Endothelial cell of umbilical vein (primary cell): ENCODE measurements around the gene PDE8B. TPM values are rescaled to one million over a fixed set of nuclear protein-coding genes. Genes with fewer than 3 reads are reported as not detected.

Source experiments
- BruUV-seq: library from RNA; stranded (reverse); fragments of 400-500 nt; replicated peaks from 2 replicates; lab custom pipeline; 2021; lab: Mats Ljungman, UMichigan
- CTCF ChIA-PET: fragments of 300-600, 350-600 bp; sonication (Branson Sonifier 250); formaldehyde crosslinking; loops from one replicate; lab custom pipeline; 2021; ENCODE audit warnings: antibody characterized with exemption, inconsistent platforms; lab: Charles Lee
- POLR2A ChIA-PET: fragments of 300-600, 350-600 bp; sonication (Branson Sonifier 250); formaldehyde crosslinking; loops from one replicate; lab custom pipeline; 2021; ENCODE audit warnings: antibody characterized with exemption, inconsistent platforms; lab: Charles Lee
- DNase-seq: peaks from one replicate; pipeline ENCODE4 v3.0.0-alpha.2; 2011; ENCODE audit warnings: low read depth, low spot score
- FAIRE-seq: peaks from 2 replicates; lab custom pipeline; 2011; peaks lifted over from hg19 to GRCh38; lab: Jason Lieb, UNC
- H2AFZ ChIP-seq: 2 replicates; pipeline ENCODE4 v1.6.0; 2012; ENCODE audit warnings: low read depth, low read length, control low read depth, inconsistent platforms
- H3K27ac ChIP-seq: 2 replicates; pipeline ENCODE4 v1.5.1; 2011; ENCODE audit warnings: low read depth, mild to moderate bottlenecking, control low read depth, low read length, moderate library complexity; ENCODE audit not compliant: insufficient read depth
- H3K27me3 ChIP-seq, 2 experiments: 2 replicates each; pipeline versions ENCODE4 v1.6.0 to v1.6.1; 2011; ENCODE audit warnings: low read length in 2 of 2, mixed read lengths in 1 of 2; ENCODE audit not compliant: control insufficient read depth in 2 of 2, insufficient read depth in 2 of 2
- H3K36me3 ChIP-seq, 2 experiments: 2 replicates in 1 of 2; 3 replicates in 1 of 2; pipeline ENCODE4 v1.5.1; 2011; ENCODE audit warnings: low read length in 2 of 2, mild to moderate bottlenecking in 1 of 2, moderate library complexity in 1 of 2; ENCODE audit not compliant: control insufficient read depth in 2 of 2, insufficient read depth in 2 of 2; ENCODE audit errors: extremely low read depth in 1 of 2
- H3K4me1 ChIP-seq: 3 replicates; pipeline ENCODE4 v1.5.1; 2011; ENCODE audit warnings: mild to moderate bottlenecking, low read length; ENCODE audit not compliant: control insufficient read depth, insufficient read depth; ENCODE audit errors: extremely low read depth
- H3K4me2 ChIP-seq: 2 replicates; pipeline ENCODE4 v1.6.1; 2011; ENCODE audit warnings: low read length, control low read depth, mixed read lengths; ENCODE audit not compliant: insufficient read depth
- H3K4me3 ChIP-seq, 3 experiments: fragments of 200-600 bp in 1 of 3; sonication (generic), shearing (Covaris generic) in 1 of 3; replicated peaks in 1 of 3; 2 replicates each; pipeline ENCODE4 v1.5.1; 2011 to 2016; ENCODE audit warnings: control low read depth in 3 of 3, low read length in 3 of 3, mild to moderate bottlenecking in 2 of 3, inconsistent platforms in 1 of 3, low read depth in 1 of 3, moderate library complexity in 1 of 3; ENCODE audit not compliant: insufficient read depth in 1 of 3
- H3K79me2 ChIP-seq: 2 replicates; pipeline ENCODE4 v1.6.0; 2012; ENCODE audit warnings: low read length, inconsistent platforms; ENCODE audit not compliant: control insufficient read depth, insufficient read depth
- H3K9ac ChIP-seq: replicated peaks from 2 replicates; pipeline ENCODE3; 2011; ENCODE audit warnings: low read length, control low read depth; ENCODE audit not compliant: insufficient read depth; ENCODE audit errors: extremely low read depth
- H3K9me1 ChIP-seq: replicated peaks from 3 replicates; pipeline ENCODE4 v1.6.0; 2011; ENCODE audit warnings: mild to moderate bottlenecking, low read length; ENCODE audit not compliant: control insufficient read depth, insufficient read depth; ENCODE audit errors: extremely low read depth
- H3K9me3 ChIP-seq: replicated peaks from 2 replicates; pipeline ENCODE4 v1.5.1; 2012; ENCODE audit warnings: low read length, inconsistent platforms; ENCODE audit not compliant: control insufficient read depth, insufficient read depth
- H4K20me1 ChIP-seq: replicated peaks from 2 replicates; pipeline ENCODE3; 2011; ENCODE audit warnings: mild to moderate bottlenecking, low read length; ENCODE audit not compliant: control insufficient read depth, insufficient read depth; ENCODE audit errors: extremely low read depth
- FOS ChIP-seq: IDR thresholded peaks from 2 replicates; pipeline ENCODE4 v1.6.1; 2011; ENCODE audit warnings: mild to moderate bottlenecking, low read length, moderate library complexity, borderline replicate concordance; ENCODE audit not compliant: insufficient read depth
- POLR2A ChIP-seq: IDR thresholded peaks from 2 replicates; pipeline ENCODE4 v1.6.1; 2012; ENCODE audit warnings: low read depth, mild to moderate bottlenecking, control low read depth, low read length
- POLR2AphosphoS5 ChIP-seq: IDR thresholded peaks from 2 replicates; pipeline ENCODE4 v1.6.1; 2012; ENCODE audit warnings: low read depth, mild to moderate bottlenecking, control low read depth, low read length, moderate library complexity; ENCODE audit not compliant: insufficient read depth
- dilution Hi-C: fragments of 300-500 bp; cut with MboI; formaldehyde crosslinking; loops from one replicate; pipeline ENCODE4 v1.15.0; 2019; ENCODE audit warnings: low sequenced_read_pairs; ENCODE audit not compliant: extremely low pct_ligation_motif_present
- intact Hi-C: fragments of 100-400 bp; cut with micrococcal nuclease; formaldehyde crosslinking; loops from one replicate; pipeline ENCODE4 v1.10.0; 2022
- polyA plus RNA-seq, 4 experiments: library from polyadenylated mRNA; depleted of rRNA in 3 of 4; stranded (reverse) in 3 of 4; unstranded in 1 of 4; fragments of >200 nt; gene quantifications; 2 replicates each; pipeline versions ENCODE4 v1.2.1 to v1.2.3, GENCODE V29; 2011 to 2012; ENCODE audit warnings: missing spikeins in 1 of 4
- total RNA-seq: library from RNA; stranded (reverse); gene quantifications from 2 replicates; pipeline ENCODE4 v1.2.3, GENCODE V29; 2021
- TF ChIP-seq, protein P1 (sequence below): IDR thresholded peaks from 2 replicates; pipeline ENCODE4 v1.6.1; 2011; ENCODE audit not compliant: insufficient read depth, insufficient read length

Gene PDE8B
- total and polyA plus RNA-seq, 2 donors (not counting 3 experiments of a cell fraction or from before 2014, with no cell fraction given) = not detected

GRCh38 chr5:77304388-77304787 is 93.9 kb downstream of the PDE8B start:
- POLR2A ChIA-PET = no interaction called here
- no peak for TF ChIP-seq FOS
- no peak for TF ChIP-seq POLR2A
- Histone ChIP-seq H4K20me1 (no peaks in the 10 kb centered on the region), H3K4me1 (no peaks in the 10 kb centered on the region), H3K9ac (no peak overlapping the region), H3K36me3 (no peaks in the 10 kb centered on the region), H3K4me2 (no peak overlapping the region), H3K79me2 (no peaks in the 10 kb centered on the region), H3K9me1 (no peaks in the 10 kb centered on the region), H2AFZ (no peak overlapping the region), H3K9me3 (no peaks in the 10 kb centered on the region), H3K27ac (no peak overlapping the region), H3K4me3 (no peak overlapping the region), H3K27me3 (no peaks in the 10 kb centered on the region)
- BruUV-seq = no TSS peak
- FAIRE-seq (no peak), DNase-seq (no peak)
- dilution Hi-C loops (no loop called here), intact Hi-C loops (no loop called here)
- CTCF ChIA-PET = no interaction called here

- POLR2A ChIA-PET = no interaction called here
Measured at GRCh38 chr5:77305222-77305846, 94.9 kb downstream of the PDE8B start.

More at GRCh38 chr5:77305222-77305846, 94.9 kb downstream of the PDE8B start:
- DNase-seq (no peak), FAIRE-seq (no peak)
- intact Hi-C loops = no loop called here
- Histone ChIP-seq H3K4me1 (no peaks in the 10 kb centered on the region), H3K9ac (no peak overlapping the region), H3K79me2 (no peaks in the 10 kb centered on the region), H3K27me3 (no peaks in the 10 kb centered on the region), H3K27ac (no peak overlapping the region), H3K36me3 (no peaks in the 10 kb centered on the region), H3K9me3 (no peaks in the 10 kb centered on the region), H3K4me2 (no peak overlapping the region), H2AFZ (no peak overlapping the region), H3K4me3 (no peak overlapping the region), H3K9me1 (no peaks in the 10 kb centered on the region), H4K20me1 (no peaks in the 10 kb centered on the region)
- dilution Hi-C loops = no loop called here
- CTCF ChIA-PET = no interaction called here
- BruUV-seq = no TSS peak
- TF ChIP-seq, protein P1, sequence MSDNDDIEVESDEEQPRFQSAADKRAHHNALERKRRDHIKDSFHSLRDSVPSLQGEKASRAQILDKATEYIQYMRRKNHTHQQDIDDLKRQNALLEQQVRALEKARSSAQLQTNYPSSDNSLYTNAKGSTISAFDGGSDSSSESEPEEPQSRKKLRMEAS = no peak
- no peak for TF ChIP-seq POLR2AphosphoS5
